HepG2 (cell line): ENCODE data around the gene UBE2I. TPM values are rescaled to one million over a fixed set of nuclear protein-coding genes. Genes with fewer than 3 reads are reported as not detected.

Source experiments
- ELF3 ChIP-seq: IDR thresholded peaks from 2 replicates; pipeline ENCODE4 v1.6.1; 2016; ENCODE audit warnings: missing genetic modification reagents, missing compliant biosample characterization
- HNRNPUL1 ChIP-seq: fragments of 200-400 bp; formaldehyde crosslinking; IDR thresholded peaks from 2 replicates; pipeline ENCODE4 v1.6.1; 2017; ENCODE audit warnings: low read depth, mild to moderate bottlenecking, low read length, moderate library complexity
- JARID2 ChIP-seq: sonication (generic); formaldehyde crosslinking; IDR thresholded peaks from 2 replicates; pipeline ENCODE4 v1.8.1; 2023; ENCODE audit warnings: missing genetic modification reagents, inconsistent platforms; ENCODE audit not compliant: insufficient replicate concordance
- KDM5B ChIP-seq: sonication (generic); formaldehyde crosslinking; IDR thresholded peaks from 2 replicates; pipeline ENCODE4 v1.4.0; 2020; ENCODE audit warnings: missing genetic modification reagents, mild to moderate bottlenecking, borderline replicate concordance
- KLF12 ChIP-seq: sonication (generic); formaldehyde crosslinking; IDR thresholded peaks from 2 replicates; pipeline ENCODE4 v1.4.0; 2020; ENCODE audit warnings: missing genetic modification reagents, borderline replicate concordance
- MXD1 ChIP-seq: sonication (generic); formaldehyde crosslinking; IDR thresholded peaks from 2 replicates; pipeline ENCODE4 v1.4.0; 2020; ENCODE audit warnings: mild to moderate bottlenecking, missing genetic modification reagents
- NFAT5 ChIP-seq: sonication (generic); formaldehyde crosslinking; IDR thresholded peaks from 2 replicates; pipeline ENCODE4 v1.4.0; 2020; ENCODE audit warnings: missing genetic modification reagents
- POLR2A ChIP-seq, 2 experiments: IDR thresholded peaks; 2 replicates each; pipeline ENCODE4 v1.6.1; 2011; ENCODE audit warnings: low read depth in 2 of 2, low read length in 2 of 2, mild to moderate bottlenecking in 1 of 2, moderate library complexity in 1 of 2; ENCODE audit not compliant: insufficient read depth in 1 of 2
- RBM22 ChIP-seq: fragments of 200-400 bp; formaldehyde crosslinking; optimal IDR thresholded peaks from 2 replicates; pipeline ENCODE3; 2017; ENCODE audit warnings: mild to moderate bottlenecking, low read length, moderate library complexity
- ZNF513 ChIP-seq: sonication (generic); formaldehyde crosslinking; conservative IDR thresholded peaks from 2 replicates; pipeline ENCODE4 v1.5.0; 2020; ENCODE audit warnings: missing genetic modification reagents
- polyA plus RNA-seq, 8 experiments: library from polyadenylated mRNA; depleted of rRNA in 3 of 8; stranded (reverse) in 7 of 8; unstranded in 1 of 8; fragments of >200 nt; fragmentation: Illumina TruSeq in 4 of 8; extraction: Trizol in 4 of 8; gene quantifications; 2 replicates each; pipeline versions ENCODE4 v1.2.1 to v1.2.3, GENCODE V29; 2011 to 2016; ENCODE audit warnings: low read depth in 4 of 8, missing spikeins in 1 of 8, mixed read lengths in 1 of 8; ENCODE audit not compliant: insufficient read depth in 1 of 8
- total RNA-seq, 5 experiments: library from RNA; depleted of rRNA; stranded (reverse); fragments of >200 nt; fragmentation: Illumina TruSeq; extraction: Trizol; gene quantifications; 2 replicates each; pipeline ENCODE4 v1.2.3, GENCODE V29; 2016; ENCODE audit warnings: low read depth in 1 of 5
- TF ChIP-seq, protein P1 (sequence below): sonication (generic); formaldehyde crosslinking; IDR thresholded peaks from one replicate; pipeline ENCODE4 v1.5.1; 2020; ENCODE audit warnings: mild to moderate bottlenecking, missing genetic modification reagents; ENCODE audit errors: not compliant biosample characterization
- TF ChIP-seq, protein P2 (sequence below): IDR thresholded peaks from 2 replicates; pipeline ENCODE4 v1.6.1; 2012; ENCODE audit warnings: inconsistent platforms

Gene UBE2I
- total and polyA plus RNA-seq, 2 of the 13 experiments (the other 11 are each of a cell fraction or from before 2014, with no cell fraction given): 75.8 to 98.9 TPM

DNA sequence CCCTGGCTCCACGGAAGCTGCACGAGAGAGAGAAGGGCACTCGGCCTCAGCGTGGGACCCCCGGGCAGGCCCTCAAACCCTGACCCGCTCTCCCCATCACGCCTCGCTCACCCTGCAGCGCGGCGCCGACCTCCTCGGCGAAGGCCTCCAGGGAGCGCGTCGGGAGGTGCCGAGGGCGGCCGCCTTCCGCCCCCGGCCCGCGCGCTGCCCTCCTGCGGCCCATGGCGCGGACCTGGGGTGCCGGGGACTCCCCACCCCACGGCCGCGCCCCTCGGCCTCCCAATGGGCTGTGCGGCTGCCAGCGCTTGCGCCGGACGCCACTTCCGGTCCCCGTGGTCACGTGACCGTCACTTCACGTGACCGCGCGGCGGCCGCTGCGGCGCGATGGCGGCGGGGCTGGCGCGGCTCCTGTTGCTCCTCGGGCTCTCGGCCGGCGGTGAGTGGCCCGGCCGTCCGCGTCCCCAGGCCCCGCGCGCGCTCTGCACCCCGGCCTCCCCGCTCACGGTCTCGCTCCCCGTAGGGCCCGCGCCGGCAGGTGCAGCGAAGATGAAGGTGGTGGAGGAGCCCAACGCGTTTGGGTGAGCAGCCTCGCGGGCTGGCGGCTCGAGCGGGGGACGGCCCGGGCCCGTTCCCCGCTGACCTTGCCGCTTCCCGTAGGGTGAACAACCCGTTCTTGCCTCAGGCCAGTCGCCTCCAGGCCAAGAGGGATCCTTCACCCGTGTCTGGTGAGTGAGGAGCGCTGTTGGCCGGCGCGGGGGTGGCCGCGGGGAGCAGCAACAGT lies 42.3 kb downstream of the UBE2I start, which contains the start of the genes GNPTG and TSR3 (continued):
- TF ChIP-seq, protein P1, sequence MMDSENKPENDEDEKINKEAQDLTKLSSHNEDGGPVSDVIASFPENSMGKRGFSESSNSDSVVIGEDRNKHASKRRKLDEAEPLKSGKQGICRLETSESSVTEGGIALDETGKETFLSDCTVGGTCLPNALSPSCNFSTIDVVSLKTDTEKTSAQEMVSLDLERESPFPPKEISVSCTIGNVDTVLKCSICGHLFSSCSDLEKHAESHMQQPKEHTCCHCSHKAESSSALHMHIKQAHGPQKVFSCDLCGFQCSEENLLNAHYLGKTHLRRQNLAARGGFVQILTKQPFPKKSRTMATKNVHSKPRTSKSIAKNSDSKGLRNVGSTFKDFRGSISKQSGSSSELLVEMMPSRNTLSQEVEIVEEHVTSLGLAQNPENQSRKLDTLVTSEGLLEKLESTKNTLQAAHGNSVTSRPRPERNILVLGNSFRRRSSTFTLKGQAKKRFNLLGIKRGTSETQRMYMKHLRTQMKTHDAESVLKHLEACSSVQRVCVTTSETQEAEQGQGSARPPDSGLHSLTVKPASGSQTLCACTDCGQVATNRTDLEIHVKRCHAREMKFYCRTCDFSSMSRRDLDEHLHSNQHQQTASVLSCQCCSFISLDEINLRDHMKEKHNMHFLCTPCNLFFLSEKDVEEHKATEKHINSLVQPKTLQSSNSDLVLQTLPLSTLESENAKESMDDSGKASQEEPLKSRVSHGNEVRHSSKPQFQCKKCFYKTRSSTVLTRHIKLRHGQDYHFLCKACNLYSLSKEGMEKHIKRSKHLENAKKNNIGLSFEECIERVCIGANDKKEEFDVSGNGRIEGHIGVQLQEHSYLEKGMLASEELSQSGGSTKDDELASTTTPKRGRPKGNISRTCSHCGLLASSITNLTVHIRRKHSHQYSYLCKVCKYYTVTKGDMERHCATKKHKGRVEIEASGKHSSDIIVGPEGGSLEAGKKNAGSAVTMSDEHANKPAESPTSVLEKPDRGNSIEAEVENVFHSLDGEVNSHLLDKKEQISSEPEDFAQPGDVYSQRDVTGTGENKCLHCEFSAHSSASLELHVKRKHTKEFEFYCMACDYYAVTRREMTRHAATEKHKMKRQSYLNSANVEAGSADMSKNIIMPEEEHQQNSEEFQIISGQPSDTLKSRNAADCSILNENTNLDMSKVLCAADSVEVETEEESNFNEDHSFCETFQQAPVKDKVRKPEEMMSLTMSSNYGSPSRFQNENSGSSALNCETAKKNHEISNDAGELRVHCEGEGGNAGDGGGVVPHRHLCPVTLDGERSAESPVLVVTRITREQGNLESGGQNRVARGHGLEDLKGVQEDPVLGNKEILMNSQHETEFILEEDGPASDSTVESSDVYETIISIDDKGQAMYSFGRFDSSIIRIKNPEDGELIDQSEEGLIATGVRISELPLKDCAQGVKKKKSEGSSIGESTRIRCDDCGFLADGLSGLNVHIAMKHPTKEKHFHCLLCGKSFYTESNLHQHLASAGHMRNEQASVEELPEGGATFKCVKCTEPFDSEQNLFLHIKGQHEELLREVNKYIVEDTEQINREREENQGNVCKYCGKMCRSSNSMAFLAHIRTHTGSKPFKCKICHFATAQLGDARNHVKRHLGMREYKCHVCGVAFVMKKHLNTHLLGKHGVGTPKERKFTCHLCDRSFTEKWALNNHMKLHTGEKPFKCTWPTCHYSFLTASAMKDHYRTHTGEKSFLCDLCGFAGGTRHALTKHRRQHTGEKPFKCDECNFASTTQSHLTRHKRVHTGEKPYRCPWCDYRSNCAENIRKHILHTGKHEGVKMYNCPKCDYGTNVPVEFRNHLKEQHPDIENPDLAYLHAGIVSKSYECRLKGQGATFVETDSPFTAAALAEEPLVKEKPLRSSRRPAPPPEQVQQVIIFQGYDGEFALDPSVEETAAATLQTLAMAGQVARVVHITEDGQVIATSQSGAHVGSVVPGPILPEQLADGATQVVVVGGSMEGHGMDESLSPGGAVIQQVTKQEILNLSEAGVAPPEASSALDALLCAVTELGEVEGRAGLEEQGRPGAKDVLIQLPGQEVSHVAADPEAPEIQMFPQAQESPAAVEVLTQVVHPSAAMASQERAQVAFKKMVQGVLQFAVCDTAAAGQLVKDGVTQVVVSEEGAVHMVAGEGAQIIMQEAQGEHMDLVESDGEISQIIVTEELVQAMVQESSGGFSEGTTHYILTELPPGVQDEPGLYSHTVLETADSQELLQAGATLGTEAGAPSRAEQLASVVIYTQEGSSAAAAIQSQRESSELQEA (CRISPR knock-in tag): no peak
- TF ChIP-seq KDM5B (CRISPR knock-in tag) (peak; percentile 57; the same call in 1 of the 2 replicates), NFAT5 (CRISPR knock-in tag) (peak; percentile 84; the same call in 1 of the 2 replicates), HNRNPUL1 (no peak), POLR2A (IDR thresholded peaks at IDR 0.05; ENCODE audit: insufficient read depth in 1 of 2, low read depth in 2 of 2, low read length in 2 of 2) (peak; percentile 58 to 71), ELF3 (CRISPR knock-in tag) (peak; percentile 55; the same call in 1 of the 2 replicates), JARID2 (CRISPR knock-in tag) (no peak), RBM22 (no peak), MXD1 (CRISPR knock-in tag) (no peak), ZNF513 (CRISPR knock-in tag) (0 out of 2 replicates have a peak, but pooled peaks have one; percentile 29), KLF12 (peak; percentile 94)
- TF ChIP-seq, protein P2, sequence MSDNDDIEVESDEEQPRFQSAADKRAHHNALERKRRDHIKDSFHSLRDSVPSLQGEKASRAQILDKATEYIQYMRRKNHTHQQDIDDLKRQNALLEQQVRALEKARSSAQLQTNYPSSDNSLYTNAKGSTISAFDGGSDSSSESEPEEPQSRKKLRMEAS: peak; percentile 92
